ENCODE measurements around the gene MAP2K4.

DNA sequence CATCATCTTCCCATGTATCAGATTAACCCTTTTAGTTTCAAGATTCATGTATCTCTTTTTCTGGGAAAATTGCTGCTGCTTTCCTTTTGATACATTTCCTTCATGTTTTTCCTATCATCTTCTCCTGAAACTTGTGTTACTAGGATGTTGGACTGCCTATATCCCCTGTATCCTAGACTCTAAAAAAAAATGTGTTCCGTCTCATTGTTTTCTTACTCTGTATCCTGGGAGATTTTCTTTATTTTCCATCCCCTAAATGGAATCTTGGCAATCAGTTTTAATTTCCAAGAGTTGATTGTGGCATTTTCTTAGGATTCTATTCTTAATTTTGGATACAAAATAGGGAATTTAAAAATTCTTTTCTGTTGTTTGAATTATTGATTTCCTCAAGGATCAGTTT, 36.8 kb downstream of the MAP2K4 start:
- TF ChIP-seq, protein P1, sequence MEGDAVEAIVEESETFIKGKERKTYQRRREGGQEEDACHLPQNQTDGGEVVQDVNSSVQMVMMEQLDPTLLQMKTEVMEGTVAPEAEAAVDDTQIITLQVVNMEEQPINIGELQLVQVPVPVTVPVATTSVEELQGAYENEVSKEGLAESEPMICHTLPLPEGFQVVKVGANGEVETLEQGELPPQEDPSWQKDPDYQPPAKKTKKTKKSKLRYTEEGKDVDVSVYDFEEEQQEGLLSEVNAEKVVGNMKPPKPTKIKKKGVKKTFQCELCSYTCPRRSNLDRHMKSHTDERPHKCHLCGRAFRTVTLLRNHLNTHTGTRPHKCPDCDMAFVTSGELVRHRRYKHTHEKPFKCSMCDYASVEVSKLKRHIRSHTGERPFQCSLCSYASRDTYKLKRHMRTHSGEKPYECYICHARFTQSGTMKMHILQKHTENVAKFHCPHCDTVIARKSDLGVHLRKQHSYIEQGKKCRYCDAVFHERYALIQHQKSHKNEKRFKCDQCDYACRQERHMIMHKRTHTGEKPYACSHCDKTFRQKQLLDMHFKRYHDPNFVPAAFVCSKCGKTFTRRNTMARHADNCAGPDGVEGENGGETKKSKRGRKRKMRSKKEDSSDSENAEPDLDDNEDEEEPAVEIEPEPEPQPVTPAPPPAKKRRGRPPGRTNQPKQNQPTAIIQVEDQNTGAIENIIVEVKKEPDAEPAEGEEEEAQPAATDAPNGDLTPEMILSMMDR (IDR thresholded peaks at IDR 0.05; ENCODE audit: insufficient read depth, low read depth, low read length), result no peak
- no peak for TF ChIP-seq EZH2 (IDR thresholded peaks at IDR 0.05; ENCODE audit: insufficient read depth, low read length)

All from astrocyte (in vitro differentiated cells and primary cell).